Fibroblast of the aortic adventitia (primary cell): ENCODE results near the gene ABCA6. TPM values are rescaled to one million over a fixed set of nuclear protein-coding genes. Genes with fewer than 3 reads are reported as not detected.

ENCODE experiments used
- DNase-seq: peaks from one replicate; pipeline ENCODE4 v3.0.0-alpha.2; 2010; ENCODE audit warnings: low read depth
- H3K4me3 ChIP-seq: 2 replicates; pipeline ENCODE4 v1.5.1; 2011; ENCODE audit warnings: low read depth, mild to moderate bottlenecking, control low read depth, low read length, moderate library complexity
- CTCF ChIP-seq: IDR thresholded peaks from 2 replicates; pipeline ENCODE4 v1.5.1; 2011; ENCODE audit warnings: mild to moderate bottlenecking, low read length, control low read depth, inconsistent platforms; ENCODE audit not compliant: insufficient read depth
- total RNA-seq: library from RNA; depleted of rRNA; stranded (reverse); fragments of >200 nt; gene quantifications from 2 replicates; pipeline ENCODE4 v1.2.3, GENCODE V29; 2012; ENCODE audit warnings: low replicate concordance

The ABCA6 gene
- total RNA-seq, 1 donor = 192 TPM

DNA sequence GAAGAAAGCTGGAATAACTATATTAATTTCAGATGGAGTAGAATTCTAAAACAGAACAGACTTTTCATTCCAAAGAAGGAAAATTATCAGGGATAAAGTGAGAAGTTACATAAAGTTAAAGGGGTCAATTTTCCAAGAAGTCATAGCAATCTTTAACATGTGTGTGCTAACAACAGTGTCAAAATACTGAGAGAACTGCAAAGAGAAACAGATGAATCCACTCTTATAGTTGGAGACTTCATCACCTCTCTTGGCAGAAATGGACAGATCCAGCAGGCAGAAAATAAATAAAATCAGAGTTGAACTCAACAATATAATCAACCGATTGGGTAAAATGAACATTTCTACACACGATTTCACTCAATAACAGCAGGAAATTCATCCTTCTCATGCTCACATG is 86.4 kb downstream of the ABCA6 start:
- no peak for TF ChIP-seq CTCF
- DNase-seq = no peak
- H3K4me3 ChIP-seq = no peak overlapping the region

- TF ChIP-seq CTCF = no peak
- peak; percentile 90 for DNase-seq
- no peak overlapping the region for H3K4me3 ChIP-seq
These were observed 90.5 kb downstream of the ABCA6 start for GRCh38 chr17:69050999-69051775.

GRCh38 chr17:69048634-69049033 is 93.1 kb downstream of the ABCA6 start:
- no peak overlapping the region for H3K4me3 ChIP-seq
- DNase-seq = no peak
- TF ChIP-seq CTCF = no peak

DNA sequence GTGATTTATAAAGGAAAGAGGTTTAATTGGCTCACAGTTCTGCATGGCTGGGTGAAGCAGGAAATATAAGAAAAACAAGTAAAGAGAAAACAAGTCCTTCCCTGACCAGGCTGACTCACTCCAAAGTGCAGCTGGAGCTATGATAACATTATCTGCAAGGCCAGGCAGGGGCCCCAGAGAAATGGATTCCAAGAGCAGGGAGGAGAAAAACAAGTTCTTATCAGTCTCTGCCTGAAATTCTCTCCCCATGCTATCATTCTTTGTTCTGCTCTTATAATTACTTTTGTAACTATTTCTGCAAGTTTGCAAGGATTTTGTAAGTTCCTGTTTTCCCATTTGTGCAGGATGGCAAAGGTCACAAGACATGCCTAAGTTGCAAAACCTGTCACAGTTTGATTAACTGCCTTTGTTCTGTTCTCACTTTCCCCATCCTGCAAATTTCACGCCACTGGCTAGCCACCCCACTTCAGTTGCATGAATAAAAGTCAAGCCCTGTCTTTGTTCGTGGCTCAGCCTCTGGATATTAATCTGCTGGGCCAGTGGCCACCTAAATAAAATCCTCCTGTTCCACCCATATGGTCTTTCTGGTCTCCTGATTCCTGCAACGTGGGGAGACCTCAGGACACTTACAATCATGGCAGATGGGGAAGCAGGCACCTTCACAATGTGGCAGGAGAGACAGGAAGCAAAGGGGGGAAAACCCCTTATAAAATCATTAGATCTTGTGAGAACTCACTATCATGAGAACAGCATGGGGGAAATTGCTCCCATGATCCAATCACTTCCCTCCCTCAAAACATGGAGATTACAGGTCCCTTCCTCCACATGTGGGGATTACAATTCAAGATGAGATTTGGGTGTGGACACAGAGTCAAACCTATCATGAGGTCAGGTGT is 94.1 kb downstream of the ABCA6 start:
- DNase-seq = peak; percentile 100
- TF ChIP-seq CTCF = no peak
- no peak overlapping the region for H3K4me3 ChIP-seq

- no peak for TF ChIP-seq CTCF
These were observed 95.4 kb downstream of the ABCA6 start for GRCh38 chr17:69046121-69046807.

DNA sequence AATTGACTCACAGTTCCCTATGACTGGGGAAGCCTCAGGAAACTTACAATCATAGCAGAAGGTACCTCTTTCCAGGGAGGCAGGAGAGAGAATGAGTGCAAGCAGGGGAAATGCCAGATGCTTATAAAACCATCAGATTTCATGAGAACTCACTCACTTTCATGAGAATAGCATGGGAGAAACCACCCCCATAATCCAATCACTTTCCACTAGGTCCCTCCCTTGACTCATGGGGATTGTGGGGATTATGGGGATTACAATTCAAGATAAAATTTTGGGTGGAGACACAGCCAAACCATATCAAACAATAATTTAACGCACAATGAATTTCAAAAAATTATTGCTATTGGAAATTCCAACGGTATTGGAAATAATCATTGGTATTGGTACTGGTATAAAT is 96.0 kb downstream of the ABCA6 start:
- H3K4me3 ChIP-seq = no peak overlapping the region
- TF ChIP-seq CTCF = no peak
- no peak for DNase-seq

More at GRCh38 chr17:69046121-69046807, 95.4 kb downstream of the ABCA6 start:
- H3K4me3 ChIP-seq = no peak overlapping the region
- DNase-seq = no peak
